Sigmoid colon (tissue), 7 donors: ENCODE results near the gene CORO6. TPM values are rescaled to one million over a fixed set of nuclear protein-coding genes. Genes with fewer than 3 reads are reported as not detected.
"Not testable (repeated sequence)": the region's sequence is repeated elsewhere in the genome, so short reads cannot be mapped to it uniquely, and the experiment has no call there.

Experiments
- DNase-seq: peaks from one replicate; pipeline ENCODE4 v3.0.0-alpha.2; 2019
- H3K27ac ChIP-seq, 4 donors: fragments of 200-600 bp; sonication (generic); one replicate each; pipeline ENCODE4 v1.5.1; 2016 to 2019; ENCODE audit warnings: mild to moderate bottlenecking in 1 of 4
- H3K27me3 ChIP-seq, 3 donors: fragments of 200-600 bp; sonication (generic); one replicate each; pipeline ENCODE4 v1.5.1; 2019; ENCODE audit warnings: mild to moderate bottlenecking in 1 of 3
- H3K36me3 ChIP-seq, 4 donors: fragments of 200-600 bp; sonication (generic); one replicate each; pipeline ENCODE4 v1.5.1; 2016 to 2019
- H3K4me1 ChIP-seq, 4 donors: fragments of 200-600 bp; sonication (generic); one replicate each; pipeline ENCODE4 v1.5.1; 2017 to 2019
- H3K4me3 ChIP-seq, 4 donors: fragments of 200-600 bp; sonication (generic); one replicate each; pipeline ENCODE4 v1.5.1; 2017 to 2019; ENCODE audit warnings: mild to moderate bottlenecking in 2 of 4, moderate library complexity in 1 of 4
- H3K9me3 ChIP-seq, 4 donors: fragments of 200-600 bp in 3 of 4; sonication (generic) in 3 of 4; one replicate each; pipeline versions ENCODE4 v1.5.1 to v1.6.1; 2013 to 2019
- EP300 ChIP-seq, 4 donors: sonication (generic); formaldehyde crosslinking; IDR thresholded peaks; one replicate each; pipeline ENCODE4 v1.6.1; 2017; ENCODE audit warnings: antibody characterized with exemption in 4 of 4
- POLR2A ChIP-seq, 2 donors: fragments of 450-650 bp; IDR thresholded peaks; one replicate each; pipeline ENCODE4 v1.6.1; 2016; ENCODE audit warnings: antibody characterized with exemption in 2 of 2, mild to moderate bottlenecking in 2 of 2, moderate library complexity in 2 of 2
- POLR2AphosphoS5 ChIP-seq, 4 donors: sonication (generic); formaldehyde crosslinking; IDR thresholded peaks; one replicate each; pipeline ENCODE4 v1.6.1; 2017; ENCODE audit warnings: antibody characterized with exemption in 4 of 4
- WGBS, 2 donors: extraction: QIAGEN DNeasy Blood & Tissue Kit; methylation state at CpG; one replicate each; pipeline ENCODE4 v1.1.7; 2013; 5-methylcytosine and 5-hydroxymethylcytosine counted together
- intact Hi-C: fragments of 100-400 bp; cut with DNase I; formaldehyde crosslinking; loops from one replicate; pipeline ENCODE4 v1.15.1; 2023
- polyA plus RNA-seq, 3 donors: library from polyadenylated mRNA; stranded (reverse); fragments of 200-250 nt; gene quantifications; one replicate each; pipeline ENCODE4 v1.2.3, GENCODE V29; 2013
- total RNA-seq, 4 donors: library from RNA; depleted of rRNA; stranded (reverse); fragments of >200 nt; gene quantifications; one replicate each; pipeline ENCODE4 v1.1.0, GENCODE V29; 2016
- TF ChIP-seq, protein P1 (sequence below), 4 experiments: fragments of 450-650 bp in 3 of 4; fragments of 200-600 bp in 1 of 4; IDR thresholded peaks; one replicate each; pipeline ENCODE4 v1.5.1; 2016 to 2019; ENCODE audit warnings: antibody characterized with exemption in 4 of 4, mild to moderate bottlenecking in 3 of 4, moderate library complexity in 2 of 4
- donor health status: healthy with polysubstance abuse.
- donor health status: Bipolar disorder and iron deficiency.
- donor health status: healthy.

CORO6 gene
- total and polyA plus RNA-seq, 7 donors, result 0.23 to 94.4 (median 23.9) TPM

- no peak for DNase-seq
- TF ChIP-seq POLR2AphosphoS5 (IDR thresholded peaks at IDR 0.05) (no peak), EP300 (IDR thresholded peaks at IDR 0.05) (no peak), POLR2A (IDR thresholded peaks at IDR 0.05) (no peak)
- TF ChIP-seq, protein P1, sequence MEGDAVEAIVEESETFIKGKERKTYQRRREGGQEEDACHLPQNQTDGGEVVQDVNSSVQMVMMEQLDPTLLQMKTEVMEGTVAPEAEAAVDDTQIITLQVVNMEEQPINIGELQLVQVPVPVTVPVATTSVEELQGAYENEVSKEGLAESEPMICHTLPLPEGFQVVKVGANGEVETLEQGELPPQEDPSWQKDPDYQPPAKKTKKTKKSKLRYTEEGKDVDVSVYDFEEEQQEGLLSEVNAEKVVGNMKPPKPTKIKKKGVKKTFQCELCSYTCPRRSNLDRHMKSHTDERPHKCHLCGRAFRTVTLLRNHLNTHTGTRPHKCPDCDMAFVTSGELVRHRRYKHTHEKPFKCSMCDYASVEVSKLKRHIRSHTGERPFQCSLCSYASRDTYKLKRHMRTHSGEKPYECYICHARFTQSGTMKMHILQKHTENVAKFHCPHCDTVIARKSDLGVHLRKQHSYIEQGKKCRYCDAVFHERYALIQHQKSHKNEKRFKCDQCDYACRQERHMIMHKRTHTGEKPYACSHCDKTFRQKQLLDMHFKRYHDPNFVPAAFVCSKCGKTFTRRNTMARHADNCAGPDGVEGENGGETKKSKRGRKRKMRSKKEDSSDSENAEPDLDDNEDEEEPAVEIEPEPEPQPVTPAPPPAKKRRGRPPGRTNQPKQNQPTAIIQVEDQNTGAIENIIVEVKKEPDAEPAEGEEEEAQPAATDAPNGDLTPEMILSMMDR (IDR thresholded peaks at IDR 0.05), result no peak
- 67 to 87% methylated on average over 2 of the region's 2 CpGs for WGBS, 2 donors
- Histone ChIP-seq H3K27ac (no peak overlapping the region), H3K4me3 (no peak overlapping the region), H3K9me3 (no peaks in the 10 kb centered on the region), H3K36me3 (peaks cover 0 to 6% (median 0%) of the 10 kb centered on the region in 4 donors), H3K4me1 (peaks cover 0 to 3% (median 0%) of the 10 kb centered on the region in 4 donors), H3K27me3 (no peaks in the 10 kb centered on the region)
- intact Hi-C loops, result no loop called here
Observed at GRCh38 chr17:29659155-29659554, 36.4 kb upstream of the CORO6 start.

DNA sequence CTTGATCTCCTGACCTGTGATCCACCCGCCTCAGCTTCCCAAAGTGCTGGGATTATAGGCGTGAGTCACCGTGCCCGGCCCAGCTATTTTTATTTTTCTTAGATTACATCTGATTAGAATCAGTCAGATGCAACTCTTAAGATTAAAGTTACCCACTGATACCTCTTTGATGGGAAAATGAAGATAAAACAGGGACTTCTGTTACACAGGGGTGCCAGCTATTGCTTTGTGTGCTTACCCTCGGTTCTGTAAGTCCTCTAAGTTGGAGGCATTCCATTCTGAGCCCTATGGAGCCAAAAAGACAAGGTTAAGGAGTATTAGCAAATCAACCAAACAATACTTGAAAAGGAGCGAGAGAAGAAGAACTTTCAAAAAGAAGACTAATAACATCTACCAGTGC, 32.6 kb upstream of the CORO6 start:
- 94 to 97% methylated on average over 6 of the region's 6 CpGs for WGBS, 2 donors
- Histone ChIP-seq H3K27me3 (no peaks in the 10 kb centered on the region), H3K27ac (no peak overlapping the region), H3K36me3 (peaks cover 0 to 11% (median 0%) of the 10 kb centered on the region in 4 donors), H3K4me1 (no peaks in the 10 kb centered on the region), H3K4me3 (no peak overlapping the region), H3K9me3 (no peaks in the 10 kb centered on the region)
- DNase-seq, result no peak
- TF ChIP-seq, protein P1 (IDR thresholded peaks at IDR 0.05), result no peak
- no peak for TF ChIP-seq EP300 (IDR thresholded peaks at IDR 0.05)
- no peak for TF ChIP-seq POLR2AphosphoS5 (IDR thresholded peaks at IDR 0.05)
- TF ChIP-seq POLR2A (IDR thresholded peaks at IDR 0.05), result no peak
- intact Hi-C loops, result no loop called here

GRCh38 chr17:29653995-29654714, 31.4 kb upstream of the CORO6 start:
- WGBS, 2 donors, result 85 to 86% methylated on average over 1 of the region's 1 CpG
- Histone ChIP-seq H3K9me3 (no peaks in the 10 kb centered on the region), H3K27ac (no peak overlapping the region), H3K4me1 (no peaks in the 10 kb centered on the region), H3K27me3 (no peaks in the 10 kb centered on the region), H3K4me3 (no peak overlapping the region), H3K36me3 (peaks cover 0 to 13% (median 0%) of the 10 kb centered on the region in 4 donors)
- TF ChIP-seq, protein P1 (IDR thresholded peaks at IDR 0.05), result no peak
- TF ChIP-seq EP300 (IDR thresholded peaks at IDR 0.05), result no peak
- TF ChIP-seq POLR2AphosphoS5 (IDR thresholded peaks at IDR 0.05), result no peak
- TF ChIP-seq POLR2A (IDR thresholded peaks at IDR 0.05), result no peak
- DNase-seq, result no peak
- intact Hi-C loops, result no loop called here

- TF ChIP-seq EP300 (IDR thresholded peaks at IDR 0.05), result no peak
- no peak for TF ChIP-seq POLR2AphosphoS5 (IDR thresholded peaks at IDR 0.05)
- TF ChIP-seq, protein P1 (IDR thresholded peaks at IDR 0.05), result no peak
- TF ChIP-seq POLR2A (IDR thresholded peaks at IDR 0.05), result no peak
- H3K27ac ChIP-seq, result no peak overlapping the region
Observed at GRCh38 chr17:29652976-29653375, 30.3 kb upstream of the CORO6 start.

DNA sequence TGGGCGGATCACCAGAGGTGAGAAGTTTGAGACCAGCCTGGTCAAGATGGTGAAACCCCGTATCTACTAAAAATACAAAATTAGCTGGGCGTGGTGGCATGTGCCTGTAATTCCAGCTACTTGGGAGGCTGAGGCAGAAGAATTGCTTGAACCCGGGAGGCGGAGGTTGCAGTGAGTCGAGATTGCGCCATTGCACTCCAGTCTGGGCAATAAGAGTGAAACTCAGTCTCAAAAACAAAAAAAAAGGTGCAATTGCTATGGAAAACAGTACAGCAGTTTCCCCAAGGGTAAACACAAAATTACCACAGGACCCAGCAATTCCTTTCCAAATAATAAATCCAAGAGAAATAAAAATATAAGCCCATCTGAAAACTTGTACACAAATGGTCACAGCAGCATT, 29.2 kb upstream of the CORO6 start:
- H3K4me1 ChIP-seq, H3K27ac ChIP-seq, H3K4me3 ChIP-seq, H3K27me3 ChIP-seq, intact Hi-C loops, H3K9me3 ChIP-seq, DNase-seq: not testable (repeated sequence)
- H3K36me3 ChIP-seq, result peaks cover 0 to 30% (median 4%) of the 10 kb centered on the region in 4 donors
- 97 to 98% methylated on average over 7 of the region's 7 CpGs for WGBS, 2 donors

More at GRCh38 chr17:29652976-29653375, 30.3 kb upstream of the CORO6 start:
- Histone ChIP-seq H3K4me3 (no peak overlapping the region), H3K4me1 (no peaks in the 10 kb centered on the region), H3K36me3 (peaks cover 0 to 24% (median 1%) of the 10 kb centered on the region in 4 donors), H3K27me3 (no peaks in the 10 kb centered on the region), H3K9me3 (no peaks in the 10 kb centered on the region)
- intact Hi-C loops, result no loop called here
- no peak for DNase-seq
